Parathyroid adenoma (tissue), 2 donors: ENCODE measurements around the gene MS4A15.

Experiments used
- H2AFZ ChIP-seq: fragments of 300-600 bp; sonication (generic); one replicate; pipeline ENCODE4 v1.7.0; 2017; ENCODE audit warnings: antibody characterized with exemption, mild to moderate bottlenecking
- H3K27ac ChIP-seq: fragments of 300-600 bp; sonication (generic); one replicate; pipeline ENCODE4 v1.7.0; 2017
- H3K27me3 ChIP-seq: fragments of 300-600 bp; sonication (generic); one replicate; pipeline ENCODE4 v1.7.0; 2017; ENCODE audit warnings: low read length; ENCODE audit not compliant: control insufficient read depth, insufficient read depth
- H3K36me3 ChIP-seq: fragments of 300-600 bp; sonication (generic); one replicate; pipeline ENCODE4 v1.7.0; 2017; ENCODE audit warnings: low read length; ENCODE audit not compliant: control insufficient read depth, insufficient read depth
- H3K4me1 ChIP-seq: fragments of 300-600 bp; sonication (generic); one replicate; pipeline ENCODE4 v1.7.0; 2017; ENCODE audit warnings: control low read depth
- H3K4me2 ChIP-seq: fragments of 300-600 bp; sonication (generic); one replicate; pipeline ENCODE4 v1.7.0; 2017; ENCODE audit warnings: low read length
- H3K4me3 ChIP-seq: fragments of 300-600 bp; sonication (generic); one replicate; pipeline ENCODE4 v1.7.0; 2017; ENCODE audit warnings: low read depth, low read length
- H3K79me2 ChIP-seq: fragments of 300-600 bp; sonication (generic); one replicate; pipeline ENCODE4 v1.7.0; 2017; ENCODE audit warnings: control low read depth
- H3K9ac ChIP-seq: fragments of 300-600 bp; sonication (generic); one replicate; pipeline ENCODE4 v1.7.0; 2017; ENCODE audit warnings: mild to moderate bottlenecking
- H3K9me3 ChIP-seq: fragments of 300-600 bp; sonication (generic); one replicate; pipeline ENCODE4 v1.7.0; 2017; ENCODE audit warnings: low read length; ENCODE audit not compliant: control insufficient read depth
- TF ChIP-seq, protein P1 (sequence below): fragments of 300-600 bp; sonication (generic); IDR thresholded peaks from one replicate; pipeline ENCODE4 v1.7.0; 2017; ENCODE audit warnings: antibody characterized with exemption, mild to moderate bottlenecking
- donor health status: primary hyperparathyroidism.

MS4A15 gene

DNA sequence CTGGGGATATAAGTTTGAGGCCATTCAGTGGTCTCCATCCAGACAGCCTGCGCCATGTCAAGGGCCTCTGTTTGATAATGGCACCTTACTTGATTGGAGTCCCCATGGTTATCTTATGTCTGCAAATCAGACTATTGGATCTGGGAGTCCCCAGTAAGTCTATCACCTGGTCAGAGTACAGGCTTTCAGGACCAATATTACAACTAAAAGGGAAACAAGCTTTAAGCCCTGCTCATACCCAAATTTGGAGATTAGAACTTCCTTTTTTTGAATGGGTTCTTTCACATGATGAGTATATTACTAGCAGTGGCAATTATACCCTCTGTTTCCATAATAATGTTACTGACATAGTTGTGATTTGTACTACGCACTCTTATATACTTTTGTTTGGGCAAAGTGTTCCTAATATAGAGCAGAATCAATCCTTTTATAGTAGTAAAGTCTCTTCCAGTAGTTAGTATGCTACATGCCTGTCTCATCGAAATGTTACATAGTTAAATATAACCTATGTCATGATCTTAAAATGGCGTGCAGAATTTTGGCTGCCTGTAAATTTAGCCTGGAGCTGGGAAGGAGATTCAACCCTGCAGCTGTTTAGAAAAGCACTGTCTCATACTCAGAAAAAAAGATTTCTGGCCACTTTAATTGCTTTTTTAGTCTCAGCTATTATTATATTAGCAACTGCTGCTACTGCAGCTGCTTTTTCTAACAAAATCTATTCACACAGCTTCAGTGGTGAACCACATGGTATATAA lies 4.9 kb downstream of the MS4A15 start:
- H3K27ac ChIP-seq = no peak overlapping the region
- H3K9me3 ChIP-seq = no peaks in the 10 kb centered on the region
- H3K9ac ChIP-seq = no peak overlapping the region
- no peaks in the 10 kb centered on the region for H3K79me2 ChIP-seq
- H3K4me2 ChIP-seq = no peak overlapping the region
- no peaks in the 10 kb centered on the region for H3K27me3 ChIP-seq
- H3K4me3 ChIP-seq = no peak overlapping the region
- H2AFZ ChIP-seq = no peak overlapping the region
- TF ChIP-seq, protein P1, sequence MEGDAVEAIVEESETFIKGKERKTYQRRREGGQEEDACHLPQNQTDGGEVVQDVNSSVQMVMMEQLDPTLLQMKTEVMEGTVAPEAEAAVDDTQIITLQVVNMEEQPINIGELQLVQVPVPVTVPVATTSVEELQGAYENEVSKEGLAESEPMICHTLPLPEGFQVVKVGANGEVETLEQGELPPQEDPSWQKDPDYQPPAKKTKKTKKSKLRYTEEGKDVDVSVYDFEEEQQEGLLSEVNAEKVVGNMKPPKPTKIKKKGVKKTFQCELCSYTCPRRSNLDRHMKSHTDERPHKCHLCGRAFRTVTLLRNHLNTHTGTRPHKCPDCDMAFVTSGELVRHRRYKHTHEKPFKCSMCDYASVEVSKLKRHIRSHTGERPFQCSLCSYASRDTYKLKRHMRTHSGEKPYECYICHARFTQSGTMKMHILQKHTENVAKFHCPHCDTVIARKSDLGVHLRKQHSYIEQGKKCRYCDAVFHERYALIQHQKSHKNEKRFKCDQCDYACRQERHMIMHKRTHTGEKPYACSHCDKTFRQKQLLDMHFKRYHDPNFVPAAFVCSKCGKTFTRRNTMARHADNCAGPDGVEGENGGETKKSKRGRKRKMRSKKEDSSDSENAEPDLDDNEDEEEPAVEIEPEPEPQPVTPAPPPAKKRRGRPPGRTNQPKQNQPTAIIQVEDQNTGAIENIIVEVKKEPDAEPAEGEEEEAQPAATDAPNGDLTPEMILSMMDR = no peak
- no peaks in the 10 kb centered on the region for H3K36me3 ChIP-seq
- H3K4me1 ChIP-seq = no peaks in the 10 kb centered on the region

DNA sequence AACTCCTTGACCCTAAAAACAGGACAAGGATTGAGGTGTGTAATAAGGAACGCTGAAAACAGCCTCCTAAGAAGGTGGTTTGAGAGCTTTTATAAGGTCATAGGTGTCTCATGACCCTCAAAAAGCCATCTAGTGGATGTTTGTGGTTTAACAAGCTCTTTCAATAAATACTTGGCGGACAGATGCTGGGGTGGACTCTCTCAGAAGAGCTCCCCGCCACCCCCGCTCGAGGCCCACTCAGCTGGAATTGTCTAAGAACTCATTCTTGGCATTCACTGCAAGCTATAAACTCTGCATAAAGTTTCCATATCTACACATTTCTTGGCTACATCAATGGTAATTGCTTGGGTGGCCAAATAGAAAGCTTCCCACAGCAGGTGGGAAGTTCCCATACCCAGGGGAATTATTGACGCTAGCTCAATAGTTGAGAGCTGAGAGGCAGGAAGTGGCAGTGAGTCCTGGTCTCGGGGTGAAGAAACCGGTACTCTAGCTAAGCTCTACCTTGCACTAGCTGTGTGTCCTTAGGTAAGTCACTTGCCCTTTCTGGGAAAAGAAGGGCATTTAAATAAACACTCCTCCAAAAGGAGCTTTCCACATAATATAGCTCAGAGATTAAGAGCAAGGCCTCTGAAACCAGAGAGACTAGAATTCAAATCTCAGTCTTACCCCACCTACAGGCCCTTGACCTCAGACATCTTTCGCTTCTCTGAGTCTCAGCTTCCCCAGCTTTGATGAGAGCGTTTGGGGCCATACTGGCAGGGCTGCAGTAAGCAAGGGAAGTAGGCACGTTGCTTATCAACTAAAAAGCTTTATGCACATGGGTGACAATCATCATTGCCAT lies 6.4 kb downstream of the MS4A15 start:
- Histone ChIP-seq H2AFZ (no peak overlapping the region), H3K4me2 (no peak overlapping the region), H3K9me3 (no peaks in the 10 kb centered on the region), H3K4me1 (no peaks in the 10 kb centered on the region), H3K9ac (no peak overlapping the region), H3K79me2 (no peaks in the 10 kb centered on the region), H3K27ac (no peak overlapping the region), H3K27me3 (no peaks in the 10 kb centered on the region), H3K36me3 (no peaks in the 10 kb centered on the region), H3K4me3 (no peak overlapping the region)
- TF ChIP-seq, protein P1 = no peak

DNA sequence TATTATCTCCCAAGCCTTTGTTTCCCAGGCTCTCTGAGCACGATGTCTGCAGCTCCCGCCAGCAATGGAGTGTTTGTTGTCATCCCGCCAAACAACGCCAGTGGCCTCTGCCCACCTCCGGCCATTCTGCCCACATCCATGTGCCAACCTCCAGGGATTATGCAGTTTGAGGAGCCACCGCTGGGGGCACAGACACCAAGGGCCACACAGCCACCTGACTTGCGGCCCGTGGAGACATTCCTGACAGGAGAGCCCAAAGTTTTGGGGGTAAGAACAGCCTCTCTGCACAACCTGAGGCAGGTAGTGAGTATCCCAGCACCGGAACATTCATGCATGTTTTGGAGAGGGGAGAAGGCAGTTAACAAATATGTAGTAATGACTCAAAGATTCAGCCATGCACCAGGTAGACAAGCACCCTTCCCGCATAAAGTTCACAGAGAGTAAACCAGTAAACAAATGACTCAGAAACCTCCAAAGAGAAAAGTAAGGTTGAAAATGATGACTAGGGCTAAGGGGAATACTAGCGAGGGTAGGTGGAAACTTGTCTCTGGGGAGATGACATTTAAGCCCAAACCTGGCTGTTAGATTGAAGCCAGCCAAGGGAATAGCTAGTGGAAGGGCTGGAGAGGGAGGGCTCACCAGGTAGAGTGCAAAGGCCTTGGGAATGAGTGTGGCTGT lies 7.2 kb downstream of the MS4A15 start:
- Histone ChIP-seq H3K27ac (no peak overlapping the region), H3K9me3 (no peaks in the 10 kb centered on the region), H2AFZ (no peak overlapping the region), H3K4me3 (no peak overlapping the region), H3K4me2 (no peak overlapping the region), H3K9ac (no peak overlapping the region), H3K27me3 (no peaks in the 10 kb centered on the region), H3K4me1 (no peaks in the 10 kb centered on the region), H3K36me3 (no peaks in the 10 kb centered on the region), H3K79me2 (no peaks in the 10 kb centered on the region)
- TF ChIP-seq, protein P1 = no peak

DNA sequence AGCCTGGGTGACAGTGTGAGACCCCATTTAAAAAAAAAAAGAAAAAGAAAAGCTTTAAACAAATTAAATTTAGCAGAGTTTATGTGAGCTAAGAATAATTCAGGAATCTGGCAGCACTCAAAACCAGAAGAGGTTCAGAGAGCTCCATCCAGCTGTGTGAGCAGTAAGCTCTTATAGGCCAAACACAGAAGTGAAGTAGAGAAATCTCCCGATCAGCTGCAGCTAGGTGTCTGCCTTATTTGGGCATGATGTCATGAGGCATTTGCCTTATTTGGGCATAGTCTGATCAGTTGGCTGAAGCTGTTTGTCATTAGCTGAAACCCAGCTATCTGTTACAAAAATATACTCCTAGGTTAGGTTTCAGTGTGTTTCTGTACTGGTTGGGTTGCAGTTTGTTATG lies 8.2 kb downstream of the MS4A15 start:
- H2AFZ ChIP-seq = no peak overlapping the region
- H3K4me1 ChIP-seq = no peaks in the 10 kb centered on the region
- H3K27me3 ChIP-seq = no peaks in the 10 kb centered on the region
- TF ChIP-seq, protein P1 = no peak
- no peaks in the 10 kb centered on the region for H3K36me3 ChIP-seq
- no peak overlapping the region for H3K4me3 ChIP-seq
- H3K9me3 ChIP-seq = no peaks in the 10 kb centered on the region
- no peak overlapping the region for H3K4me2 ChIP-seq
- no peaks in the 10 kb centered on the region for H3K79me2 ChIP-seq
- H3K9ac ChIP-seq = no peak overlapping the region
- no peak overlapping the region for H3K27ac ChIP-seq
